Measurements from ENCODE around the gene AXIN2. TPM values are rescaled to one million over a fixed set of nuclear protein-coding genes. Genes with fewer than 3 reads are reported as not detected.
A peak's percentile ranks its signal among the peaks of the same experiment; 100 is the strongest.

AXIN2 gene
- total RNA-seq, 1 donor from 2014 or later, result 8.9 TPM

GRCh38 chr17:65593092-65593854 is 31.8 kb upstream of the AXIN2 start:
- H3K9ac ChIP-seq (ENCODE audit: low read length), result peak overlapping the region; percentile 67
- Mint-ChIP-seq H3K27ac (ENCODE audit: unreplicated experiment) (no peak overlapping the region), H3K9me3 (ENCODE audit: unreplicated experiment) (no peaks in the 10 kb centered on the region), H3K36me3 (ENCODE audit: low read depth, unreplicated experiment) (no peaks in the 10 kb centered on the region), H3K4me3 (ENCODE audit: unreplicated experiment) (no peak overlapping the region), H3K27me3 (ENCODE audit: low read depth, unreplicated experiment) (peaks cover 7% of the 10 kb centered on the region), H3K4me1 (ENCODE audit: low read depth, unreplicated experiment) (peaks cover 12% of the 10 kb centered on the region)
- DNase-seq (ENCODE audit: low read depth), result no peak
- peak overlapping the region; percentile 56 for H3K4me3 ChIP-seq (ENCODE audit: insufficient read depth, low read depth, low read length)
- no peak for TF ChIP-seq CTCF (IDR thresholded peaks at IDR 0.05; ENCODE audit: insufficient read depth, low read depth, low read length)
- no peak for TF ChIP-seq EZH2 (IDR thresholded peaks at IDR 0.05; ENCODE audit: insufficient read depth, low read length)
- H3K4me1 ChIP-seq (ENCODE audit: insufficient read depth, low read length), result no peaks in the 10 kb centered on the region
- no peaks in the 10 kb centered on the region for H3K9me3 ChIP-seq (ENCODE audit: insufficient read depth, low read depth, low read length)
- H2AFZ ChIP-seq (ENCODE audit: low read depth, low read length), result no peak overlapping the region
- no peaks in the 10 kb centered on the region for H4K20me1 ChIP-seq (ENCODE audit: insufficient read depth, low read length)
- H3K79me2 ChIP-seq (ENCODE audit: insufficient read depth, low read length), result no peaks in the 10 kb centered on the region
- peak overlapping the region; percentile 92 for H3K4me2 ChIP-seq (ENCODE audit: low read length)
- no peaks in the 10 kb centered on the region for H3K27me3 ChIP-seq (ENCODE audit: insufficient read depth, low read length)
- H3K27ac ChIP-seq (ENCODE audit: low read depth, low read length), result no peak overlapping the region
- no peaks in the 10 kb centered on the region for H3K36me3 ChIP-seq (ENCODE audit: insufficient read depth, low read length)
- no peak for FAIRE-seq

- Histone ChIP-seq H3K27me3 (ENCODE audit: insufficient read depth, low read length) (no peaks in the 10 kb centered on the region), H3K36me3 (ENCODE audit: insufficient read depth, low read length) (no peaks in the 10 kb centered on the region), H3K4me1 (ENCODE audit: insufficient read depth, low read length) (no peaks in the 10 kb centered on the region), H3K9me3 (ENCODE audit: insufficient read depth, low read depth, low read length) (no peaks in the 10 kb centered on the region), H3K79me2 (ENCODE audit: insufficient read depth, low read length) (no peaks in the 10 kb centered on the region), H4K20me1 (ENCODE audit: insufficient read depth, low read length) (no peaks in the 10 kb centered on the region), H3K9ac (ENCODE audit: low read length) (no peak overlapping the region), H3K4me2 (ENCODE audit: low read length) (no peak overlapping the region), H3K4me3 (ENCODE audit: insufficient read depth, low read depth, low read length) (no peak overlapping the region), H2AFZ (ENCODE audit: low read depth, low read length) (no peak overlapping the region), H3K27ac (ENCODE audit: low read depth, low read length) (no peak overlapping the region)
- TF ChIP-seq EZH2 (IDR thresholded peaks at IDR 0.05; ENCODE audit: insufficient read depth, low read length) (no peak), CTCF (IDR thresholded peaks at IDR 0.05; ENCODE audit: insufficient read depth, low read depth, low read length) (no peak)
- no peak for FAIRE-seq
- peaks cover 12% of the 10 kb centered on the region for H3K4me1 Mint-ChIP-seq (ENCODE audit: low read depth, unreplicated experiment)
- H3K36me3 Mint-ChIP-seq (ENCODE audit: low read depth, unreplicated experiment), result no peaks in the 10 kb centered on the region
- peaks cover 7% of the 10 kb centered on the region for H3K27me3 Mint-ChIP-seq (ENCODE audit: low read depth, unreplicated experiment)
- H3K4me3 Mint-ChIP-seq (ENCODE audit: unreplicated experiment), result no peak overlapping the region
- H3K9me3 Mint-ChIP-seq (ENCODE audit: unreplicated experiment), result no peaks in the 10 kb centered on the region
- DNase-seq (ENCODE audit: low read depth), result no peak
- no peak overlapping the region for H3K27ac Mint-ChIP-seq (ENCODE audit: unreplicated experiment)
Observed at GRCh38 chr17:65592125-65592965, 30.9 kb upstream of the AXIN2 start.

All from astrocyte (in vitro differentiated cells and primary cell).